ENCODE results near the gene SLC4A3. TPM values are rescaled to one million over a fixed set of nuclear protein-coding genes. Genes with fewer than 3 reads are reported as not detected.

SLC4A3 gene
- total and polyA plus RNA-seq, 2 of the 8 experiments (the other 6 are each of a cell fraction or from before 2014, with no cell fraction given): 4.8 to 7.4 TPM

DNA sequence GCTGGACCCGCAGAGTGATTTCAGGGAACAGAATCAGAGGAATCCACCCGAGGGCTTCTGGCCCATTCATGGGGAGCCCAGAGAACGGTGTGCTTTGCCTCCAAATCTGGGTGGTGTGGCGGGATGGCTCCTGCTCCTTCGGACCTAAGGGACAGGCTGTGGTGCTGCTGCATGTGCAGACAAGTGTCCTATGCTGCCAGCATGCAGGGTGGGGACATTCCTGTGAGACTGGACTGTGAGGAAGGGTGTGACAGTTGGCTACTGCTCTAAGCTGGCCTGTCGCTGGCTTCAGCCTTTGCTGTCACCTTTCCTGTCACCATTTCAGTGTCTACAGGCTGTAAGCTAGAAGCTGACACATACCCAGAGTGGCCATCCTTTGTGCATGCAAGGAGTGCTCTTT is 2.9 kb upstream of the SLC4A3 start:
- H2AFZ ChIP-seq (ENCODE audit: low read length): no peak overlapping the region
- H4K91ac ChIP-seq (replicated peaks; ENCODE audit: insufficient read length, low read length): no peak overlapping the region
- peaks cover 3% of the 10 kb centered on the region; the same call in 1 of the 2 replicates for H3K23me2 ChIP-seq (ENCODE audit: low read depth, low read length)
- WGBS, 2 experiments (ENCODE audit: extremely low coverage in 1 of 2, insufficient coverage in 1 of 2, insufficient read length in 1 of 2, insufficient replicate concordance in 2 of 2, low coverage in 1 of 2, low lambda C conversion rate in 2 of 2, missing lambda C conversion rate in 1 of 2): 93% methylated on average over 6 of the region's 6 CpGs; no CpG with 5 or more reads in 1 of the 2 experiments
- no peaks in the 10 kb centered on the region for H3K9me3 ChIP-seq (ENCODE audit: insufficient read depth in 2 of 2, low read depth in 1 of 2, low read length in 1 of 2)
- no peak overlapping the region for H4K5ac ChIP-seq (ENCODE audit: insufficient read length, low read depth, low read length)
- H4K20me1 ChIP-seq (replicated peaks in 1 of 2; ENCODE audit: control insufficient read depth in 1 of 2, insufficient read depth in 2 of 2, low read length in 2 of 2): no peaks in the 10 kb centered on the region
- H2BK5ac ChIP-seq (ENCODE audit: low read depth, low read length): no peak overlapping the region; the same call in 1 of the 2 replicates
- H3K79me2 ChIP-seq (ENCODE audit: control insufficient read depth in 1 of 2, insufficient read depth in 2 of 2, low read length in 2 of 2): no peaks in the 10 kb centered on the region
- H2BK12ac ChIP-seq (ENCODE audit: low read depth, low read length): peak overlapping the region; percentile 81; the same call in 1 of the 2 replicates
- no peak overlapping the region for H3K56ac ChIP-seq (replicated peaks; ENCODE audit: insufficient read length, low read depth, low read length)
- no peak for DNase-seq (ENCODE audit: low read depth in 1 of 2, low spot score in 2 of 2)
- no peak overlapping the region for H3K23ac ChIP-seq (ENCODE audit: insufficient read length)
- no peak overlapping the region for H2BK15ac ChIP-seq (ENCODE audit: low read length)
- no peak overlapping the region for H3K9ac ChIP-seq (replicated peaks in 1 of 4; ENCODE audit: extremely low read depth in 1 of 4, low read depth in 3 of 4, low read length in 3 of 4)
- H3K36me3 ChIP-seq (ENCODE audit: control insufficient read depth in 2 of 4, insufficient read depth in 4 of 4, low read length in 3 of 4): no peaks in the 10 kb centered on the region
- no peak overlapping the region for H2AK5ac ChIP-seq (ENCODE audit: low read depth, low read length)
- no peak overlapping the region for H2BK20ac ChIP-seq (ENCODE audit: low read length)
- no peak overlapping the region for H2BK120ac ChIP-seq (replicated peaks; ENCODE audit: low read depth, low read length)
- H3K4ac ChIP-seq (replicated peaks; ENCODE audit: insufficient read length, low read depth, low read length): no peak overlapping the region
- no peak overlapping the region for H3K14ac ChIP-seq (ENCODE audit: insufficient read length)
- H3K4me2 ChIP-seq (ENCODE audit: insufficient read depth in 1 of 2, low read depth in 2 of 2, low read length in 2 of 2): no peak overlapping the region
- no peak overlapping the region for H3K27ac ChIP-seq (ENCODE audit: low read depth, low read length)
- H4K8ac ChIP-seq (ENCODE audit: extremely low read depth, insufficient read depth, low read length): no peak overlapping the region
- peaks cover 0 to 11% (median 6%) of the 10 kb centered on the region in 4 experiments; a peak in 5 of 7 replicates for H3K27me3 ChIP-seq (replicated peaks in 1 of 4; ENCODE audit: control insufficient read depth in 3 of 4, extremely low read depth in 1 of 4, insufficient read depth in 3 of 4, low read length in 3 of 4)
- no peaks in the 10 kb centered on the region for H3K79me1 ChIP-seq (ENCODE audit: low read depth, low read length)
- ChIA-PET CTCF (ENCODE audit: partially characterized antibody) (interaction anchor here (18.7 kb wide), 1 partner anchor 11 kb away, joined by 356 read pairs; the partner anchor contains the start of gene SLC4A3), POLR2A (ENCODE audit: partially characterized antibody) (interaction anchor here (1.8 kb wide), 1 partner anchor 8 kb away, joined by 4 read pairs; no protein-coding TSS in a partner anchor)
- H3K18ac ChIP-seq (ENCODE audit: extremely low read depth, low read length): no peak overlapping the region
- no peak for FAIRE-seq
- H3K4me1 ChIP-seq (replicated peaks in 1 of 4; ENCODE audit: control insufficient read depth in 3 of 4, insufficient read depth in 4 of 4, low read length in 3 of 4): peaks cover 0 to 12% (median 9%) of the 10 kb centered on the region in 4 experiments; a peak in 5 of 7 replicates
- no peak overlapping the region for H3K4me3 ChIP-seq (ENCODE audit: extremely low read depth in 1 of 4, insufficient read depth in 2 of 4, low read depth in 3 of 4, low read length in 4 of 4)
- no peak for TF ChIP-seq CHD1 (IDR thresholded peaks at IDR 0.05; ENCODE audit: low read depth, low read length)
- no peak for TF ChIP-seq RXRA (IDR thresholded peaks at IDR 0.05; ENCODE audit: insufficient read depth, low read depth, low read length)
- no peak for TF ChIP-seq ZNF274 (IDR thresholded peaks at IDR 0.05; ENCODE audit: borderline replicate concordance, extremely low read depth, low read length)
- TF ChIP-seq TAF1 (IDR thresholded peaks at IDR 0.05; ENCODE audit: low read depth, low read length): no peak
- no peak for TF ChIP-seq SAP30 (IDR thresholded peaks at IDR 0.05; ENCODE audit: insufficient read depth, insufficient replicate concordance, low read length)
